T47D (cell line): ENCODE results near the gene KRTAP4-7.
"Not testable (repeated sequence)": the region's sequence is repeated elsewhere in the genome, so short reads cannot be mapped to it uniquely, and the experiment has no call there.

Source experiments
- DNase-seq, 2 experiments: peaks; one replicate each; pipeline versions ENCODE4 v3.0.0 to v3.0.0-alpha.2; 2011 to 2012; ENCODE audit warnings: low read depth in 1 of 2, low spot score in 1 of 2
- JUND ChIP-seq: IDR thresholded peaks from 2 replicates; pipeline ENCODE4 v1.6.1; 2012; ENCODE audit warnings: low read depth
- in situ Hi-C: cut with HindIII; loops from 2 replicates; pipeline ENCODE4 v1.10.0; 2016; ENCODE audit warnings: low sequenced_read_pairs, low pct_unique_long_range_greater_than_20kb

The KRTAP4-7 gene

GRCh38 chr17:41073676-41074075, 10.3 kb upstream of the KRTAP4-7 start:
- in situ Hi-C loops: no loop called here
- TF ChIP-seq JUND: no peak
- no peak for DNase-seq

GRCh38 chr17:41076788-41077187, 7.2 kb upstream of the KRTAP4-7 start:
- no peak for DNase-seq
- in situ Hi-C loops: no loop called here
- no peak for TF ChIP-seq JUND

GRCh38 chr17:41082626-41083025, 1.3 kb upstream of the KRTAP4-7 start:
- in situ Hi-C loops: no loop called here
- peak in 1 of 2 experiments; percentile 18 for DNase-seq
- TF ChIP-seq JUND: no peak

GRCh38 chr17:41083427-41083826, 523 bp upstream of the KRTAP4-7 start:
- DNase-seq, in situ Hi-C loops: not testable (repeated sequence)

GRCh38 chr17:41088760-41089352, 4.9 kb downstream of the KRTAP4-7 start:
- DNase-seq, in situ Hi-C loops: not testable (repeated sequence)

- TF ChIP-seq JUND: no peak
- in situ Hi-C loops: no loop called here
- DNase-seq: no peak
Observed at GRCh38 chr17:41096055-41096454, 12.1 kb downstream of the KRTAP4-7 start.

GRCh38 chr17:41098042-41098441, 14.1 kb downstream of the KRTAP4-7 start, which contains the start of gene KRTAP4-8:
KRTAP4-8 (minus strand) TSS chr17:41098142; CDS start chr17:41098084, 58 bp downstream.
- DNase-seq: no peak
- no peak for TF ChIP-seq JUND
- in situ Hi-C loops: no loop called here

GRCh38 chr17:41098481-41098880, 14.5 kb downstream of the KRTAP4-7 start:
- no peak for DNase-seq
- no peak for TF ChIP-seq JUND
- in situ Hi-C loops: no loop called here

GRCh38 chr17:41099682-41100480, 15.9 kb downstream of the KRTAP4-7 start:
- peak; percentile 43; the same call in 1 of the 2 replicates for TF ChIP-seq JUND
- DNase-seq: peak in 1 of 2 experiments; percentile 92
- in situ Hi-C loops: not testable (repeated sequence)

GRCh38 chr17:41101586-41102259, 17.8 kb downstream of the KRTAP4-7 start, which contains the start of gene KRTAP4-16:
KRTAP4-16 (minus strand) TSS chr17:41102209; CDS start chr17:41102209, 0 bp downstream.
- no peak for DNase-seq
- TF ChIP-seq JUND: no peak
- in situ Hi-C loops: no loop called here

GRCh38 chr17:41103896-41104295, 19.9 kb downstream of the KRTAP4-7 start:
- in situ Hi-C loops: no loop called here
- TF ChIP-seq JUND: no peak
- no peak for DNase-seq

- in situ Hi-C loops, DNase-seq: not testable (repeated sequence)
Observed at GRCh38 chr17:41104386-41105038, 20.6 kb downstream of the KRTAP4-7 start.

- in situ Hi-C loops, DNase-seq: not testable (repeated sequence)
Observed at GRCh38 chr17:41105347-41105746, 21.4 kb downstream of the KRTAP4-7 start, which contains the start of gene KRTAP4-9. KRTAP4-9 (plus strand) TSS chr17:41105389; CDS start chr17:41105389, 0 bp downstream.
